WTC11 (cell line): ENCODE measurements around the gene CCL25.

ENCODE experiments used
- KAT7 ChIP-seq: sonication (generic); formaldehyde crosslinking; IDR thresholded peaks from 2 replicates; pipeline ENCODE4 v1.8.1; 2023; ENCODE audit warnings: missing genetic modification reagents, mild to moderate bottlenecking, borderline replicate concordance
- TF ChIP-seq, protein P1 (sequence below): fragments of 200-600 bp; IDR thresholded peaks from 2 replicates; pipeline ENCODE4 v1.8.0; 2022; ENCODE audit warnings: antibody characterized with exemption
- TF ChIP-seq, protein P2 (sequence below): sonication (generic); formaldehyde crosslinking; IDR thresholded peaks from 2 replicates; pipeline ENCODE4 v1.8.1; 2022; ENCODE audit warnings: low read depth, mild to moderate bottlenecking, moderate library complexity, missing genetic modification reagents, borderline replicate concordance
- TF ChIP-seq, protein P3 (sequence below): sonication (generic); formaldehyde crosslinking; IDR thresholded peaks from 2 replicates; pipeline ENCODE4 v1.8.0; 2022; ENCODE audit warnings: missing genetic modification reagents

DNA sequence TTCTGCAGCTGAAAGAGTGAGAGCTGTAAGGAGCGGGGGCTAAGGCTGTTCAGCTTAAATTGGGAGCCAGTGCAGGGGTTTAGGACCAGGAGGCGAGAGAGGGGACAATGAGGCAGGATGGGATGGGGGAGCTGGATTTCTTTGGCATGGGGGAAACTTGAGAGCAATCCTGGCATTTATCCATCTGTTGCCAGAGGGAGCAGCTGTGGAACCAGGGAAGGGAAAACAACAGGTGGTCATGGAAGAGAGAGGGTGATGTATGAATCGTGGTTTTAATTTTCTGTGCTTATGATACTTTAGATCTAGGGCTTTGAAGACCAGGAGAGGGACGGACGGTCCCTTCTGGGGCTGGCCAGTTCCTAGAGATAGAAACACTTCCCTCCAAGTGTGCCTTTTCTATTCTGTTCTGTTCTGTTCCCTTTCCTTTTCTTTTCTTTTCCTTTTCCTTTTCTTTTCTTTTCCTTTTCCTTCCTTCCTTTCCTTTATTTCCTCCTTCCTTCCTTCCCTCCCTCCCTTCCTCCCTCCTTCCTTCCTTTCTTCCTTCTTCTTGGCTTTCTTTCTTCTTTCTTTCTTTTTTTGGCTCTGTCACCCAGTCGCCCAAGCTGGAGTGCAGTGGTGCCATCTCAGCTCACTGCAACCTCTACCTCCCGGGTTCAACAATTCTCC, 16.0 kb upstream of the CCL25 start:
- TF ChIP-seq, protein P1, sequence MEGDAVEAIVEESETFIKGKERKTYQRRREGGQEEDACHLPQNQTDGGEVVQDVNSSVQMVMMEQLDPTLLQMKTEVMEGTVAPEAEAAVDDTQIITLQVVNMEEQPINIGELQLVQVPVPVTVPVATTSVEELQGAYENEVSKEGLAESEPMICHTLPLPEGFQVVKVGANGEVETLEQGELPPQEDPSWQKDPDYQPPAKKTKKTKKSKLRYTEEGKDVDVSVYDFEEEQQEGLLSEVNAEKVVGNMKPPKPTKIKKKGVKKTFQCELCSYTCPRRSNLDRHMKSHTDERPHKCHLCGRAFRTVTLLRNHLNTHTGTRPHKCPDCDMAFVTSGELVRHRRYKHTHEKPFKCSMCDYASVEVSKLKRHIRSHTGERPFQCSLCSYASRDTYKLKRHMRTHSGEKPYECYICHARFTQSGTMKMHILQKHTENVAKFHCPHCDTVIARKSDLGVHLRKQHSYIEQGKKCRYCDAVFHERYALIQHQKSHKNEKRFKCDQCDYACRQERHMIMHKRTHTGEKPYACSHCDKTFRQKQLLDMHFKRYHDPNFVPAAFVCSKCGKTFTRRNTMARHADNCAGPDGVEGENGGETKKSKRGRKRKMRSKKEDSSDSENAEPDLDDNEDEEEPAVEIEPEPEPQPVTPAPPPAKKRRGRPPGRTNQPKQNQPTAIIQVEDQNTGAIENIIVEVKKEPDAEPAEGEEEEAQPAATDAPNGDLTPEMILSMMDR, result no peak
- TF ChIP-seq, protein P2, sequence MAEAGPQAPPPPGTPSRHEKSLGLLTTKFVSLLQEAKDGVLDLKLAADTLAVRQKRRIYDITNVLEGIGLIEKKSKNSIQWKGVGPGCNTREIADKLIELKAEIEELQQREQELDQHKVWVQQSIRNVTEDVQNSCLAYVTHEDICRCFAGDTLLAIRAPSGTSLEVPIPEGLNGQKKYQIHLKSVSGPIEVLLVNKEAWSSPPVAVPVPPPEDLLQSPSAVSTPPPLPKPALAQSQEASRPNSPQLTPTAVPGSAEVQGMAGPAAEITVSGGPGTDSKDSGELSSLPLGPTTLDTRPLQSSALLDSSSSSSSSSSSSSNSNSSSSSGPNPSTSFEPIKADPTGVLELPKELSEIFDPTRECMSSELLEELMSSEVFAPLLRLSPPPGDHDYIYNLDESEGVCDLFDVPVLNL (CRISPR knock-in tag), result no peak
- no peak for TF ChIP-seq KAT7 (CRISPR knock-in tag)
- TF ChIP-seq, protein P3, sequence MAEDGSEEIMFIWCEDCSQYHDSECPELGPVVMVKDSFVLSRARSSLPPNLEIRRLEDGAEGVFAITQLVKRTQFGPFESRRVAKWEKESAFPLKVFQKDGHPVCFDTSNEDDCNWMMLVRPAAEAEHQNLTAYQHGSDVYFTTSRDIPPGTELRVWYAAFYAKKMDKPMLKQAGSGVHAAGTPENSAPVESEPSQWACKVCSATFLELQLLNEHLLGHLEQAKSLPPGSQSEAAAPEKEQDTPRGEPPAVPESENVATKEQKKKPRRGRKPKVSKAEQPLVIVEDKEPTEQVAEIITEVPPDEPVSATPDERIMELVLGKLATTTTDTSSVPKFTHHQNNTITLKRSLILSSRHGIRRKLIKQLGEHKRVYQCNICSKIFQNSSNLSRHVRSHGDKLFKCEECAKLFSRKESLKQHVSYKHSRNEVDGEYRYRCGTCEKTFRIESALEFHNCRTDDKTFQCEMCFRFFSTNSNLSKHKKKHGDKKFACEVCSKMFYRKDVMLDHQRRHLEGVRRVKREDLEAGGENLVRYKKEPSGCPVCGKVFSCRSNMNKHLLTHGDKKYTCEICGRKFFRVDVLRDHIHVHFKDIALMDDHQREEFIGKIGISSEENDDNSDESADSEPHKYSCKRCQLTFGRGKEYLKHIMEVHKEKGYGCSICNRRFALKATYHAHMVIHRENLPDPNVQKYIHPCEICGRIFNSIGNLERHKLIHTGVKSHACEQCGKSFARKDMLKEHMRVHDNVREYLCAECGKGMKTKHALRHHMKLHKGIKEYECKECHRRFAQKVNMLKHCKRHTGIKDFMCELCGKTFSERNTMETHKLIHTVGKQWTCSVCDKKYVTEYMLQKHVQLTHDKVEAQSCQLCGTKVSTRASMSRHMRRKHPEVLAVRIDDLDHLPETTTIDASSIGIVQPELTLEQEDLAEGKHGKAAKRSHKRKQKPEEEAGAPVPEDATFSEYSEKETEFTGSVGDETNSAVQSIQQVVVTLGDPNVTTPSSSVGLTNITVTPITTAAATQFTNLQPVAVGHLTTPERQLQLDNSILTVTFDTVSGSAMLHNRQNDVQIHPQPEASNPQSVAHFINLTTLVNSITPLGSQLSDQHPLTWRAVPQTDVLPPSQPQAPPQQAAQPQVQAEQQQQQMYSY, result no peak
